Mucosa of descending colon (tissue), 3 donors: ENCODE data around the gene MAGEB17. TPM values are rescaled to one million over a fixed set of nuclear protein-coding genes. Genes with fewer than 3 reads are reported as not detected.
A peak's percentile ranks its signal among the peaks of the same experiment; 100 is the strongest.

Experiments
- ATAC-seq: fragments of 200-7000 bp; cut with Tn5 transposase; one replicate; pipeline ENCODE4 v1.9.1; 2020; ENCODE audit warnings: mild to moderate bottlenecking, moderate library complexity
- DNase-seq, 3 donors: peaks; one replicate each; pipeline ENCODE4 v3.0.0-alpha.2; 2020
- H3K36me3 ChIP-seq: fragments of 200-600 bp; one replicate; pipeline ENCODE4 v1.8.0; 2021; ENCODE audit warnings: low read depth, mild to moderate bottlenecking
- H3K4me1 ChIP-seq: fragments of 200-600 bp; one replicate; pipeline ENCODE4 v1.8.0; 2021; ENCODE audit warnings: low read depth, mild to moderate bottlenecking
- H3K4me3 ChIP-seq: fragments of 200-600 bp; one replicate; pipeline ENCODE4 v1.8.0; 2021; ENCODE audit warnings: mild to moderate bottlenecking
- H3K9me3 ChIP-seq: fragments of 200-600 bp; one replicate; pipeline ENCODE4 v1.8.0; 2021; ENCODE audit warnings: mild to moderate bottlenecking
- CTCF ChIP-seq: fragments of 200-600 bp; IDR thresholded peaks from one replicate; pipeline ENCODE4 v1.8.0; 2022; ENCODE audit warnings: antibody characterized with exemption, mild to moderate bottlenecking
- intact Hi-C, 2 donors: fragments of 100-400 bp; cut with DNase I in 1 of 2; cut with micrococcal nuclease in 1 of 2; formaldehyde crosslinking; loops; one replicate each; pipeline versions ENCODE4 v1.11.0 to v1.11.1; 2022; cut with DNase I, micrococcal nuclease
- total RNA-seq, 3 donors: library from RNA; stranded (reverse); fragmentation: NEBNext Ultra II Directional in 2 of 3; extraction: Animal tissue kit (Norgen Biotek cat#: 25700) in 2 of 3; gene quantifications; one replicate each; pipeline versions ENCODE4 v1.2.1 to v1.2.4, GENCODE V29; 2021 to 2023
- donor health status: DM: no; HTN: no; CAD: no; lungs with moderate emphysema.
- donor health status: DM: no; HTN: no; CAD: no.
- donor health status: DM: no; HTN: yes; CAD: no.

MAGEB17 gene
- total RNA-seq, 3 donors from 2014 or later: 0.22 TPM; not detected in 2

- TF ChIP-seq CTCF: no peak
- ATAC-seq (no peak), DNase-seq (no peak)
- no peak overlapping the region for H3K4me3 ChIP-seq
- no peaks in the 10 kb centered on the region for H3K9me3 ChIP-seq
- intact Hi-C loops: no loop called here
- H3K4me1 ChIP-seq: no peaks in the 10 kb centered on the region
- no peaks in the 10 kb centered on the region for H3K36me3 ChIP-seq
Observed at GRCh38 chrX:16212024-16212423, 44.7 kb downstream of the MAGEB17 start.

GRCh38 chrX:16212436-16212835, 45.2 kb downstream of the MAGEB17 start:
- intact Hi-C loops: no loop called here
- Histone ChIP-seq H3K36me3 (no peaks in the 10 kb centered on the region), H3K9me3 (no peaks in the 10 kb centered on the region), H3K4me1 (no peaks in the 10 kb centered on the region), H3K4me3 (no peak overlapping the region)
- peak in 1 of 3 donors; percentile 24 for DNase-seq
- peak; percentile 44 for ATAC-seq
- TF ChIP-seq CTCF: no peak

- Histone ChIP-seq H3K9me3 (no peaks in the 10 kb centered on the region), H3K4me3 (no peak overlapping the region), H3K4me1 (no peaks in the 10 kb centered on the region), H3K36me3 (no peaks in the 10 kb centered on the region)
- no peak for ATAC-seq
- no peak for DNase-seq
- intact Hi-C loops: no loop called here
- TF ChIP-seq CTCF: no peak
Observed at GRCh38 chrX:16213961-16214360, 46.7 kb downstream of the MAGEB17 start.

- ATAC-seq (no peak), DNase-seq (no peak)
- TF ChIP-seq CTCF: no peak
Observed at GRCh38 chrX:16215660-16216059, 48.4 kb downstream of the MAGEB17 start.

More at GRCh38 chrX:16215660-16216059, 48.4 kb downstream of the MAGEB17 start:
- intact Hi-C loops: no loop called here
- no peaks in the 10 kb centered on the region for H3K36me3 ChIP-seq
- no peaks in the 10 kb centered on the region for H3K9me3 ChIP-seq
- no peaks in the 10 kb centered on the region for H3K4me1 ChIP-seq
- H3K4me3 ChIP-seq: no peak overlapping the region

Other genes starting within 250 kb of the MAGEB17 start
- gene GRPR, start 43.9 kb upstream of the MAGEB17 start, total RNA-seq: 1 to 10 TPM in 1 of 3 donors, under 1 TPM in 1, not detected in 1; 0.19 to 3.5 TPM